Fibroblast of the aortic adventitia (primary cell): ENCODE measurements around the gene UNC13A. TPM values are rescaled to one million over a fixed set of nuclear protein-coding genes. Genes with fewer than 3 reads are reported as not detected.

ENCODE experiments used
- DNase-seq: peaks from one replicate; pipeline ENCODE4 v3.0.0-alpha.2; 2010; ENCODE audit warnings: low read depth
- H3K4me3 ChIP-seq: 2 replicates; pipeline ENCODE4 v1.5.1; 2011; ENCODE audit warnings: low read depth, mild to moderate bottlenecking, control low read depth, low read length, moderate library complexity
- total RNA-seq: library from RNA; depleted of rRNA; stranded (reverse); fragments of >200 nt; gene quantifications from 2 replicates; pipeline ENCODE4 v1.2.3, GENCODE V29; 2012; ENCODE audit warnings: low replicate concordance
- TF ChIP-seq, protein P1 (sequence below): IDR thresholded peaks from 2 replicates; pipeline ENCODE4 v1.5.1; 2011; ENCODE audit warnings: mild to moderate bottlenecking, low read length, control low read depth, inconsistent platforms; ENCODE audit not compliant: insufficient read depth

The UNC13A gene
- 0.27 and 0.49 TPM in 2 replicates for total RNA-seq

GRCh38 chr19:17687857-17688784 lies at the start of gene UNC13A:
UNC13A (minus strand) TSS chr19:17688354; CDS start chr19:17688199, 155 bp downstream.
- peak; percentile 35 for DNase-seq
- TF ChIP-seq, protein P1, sequence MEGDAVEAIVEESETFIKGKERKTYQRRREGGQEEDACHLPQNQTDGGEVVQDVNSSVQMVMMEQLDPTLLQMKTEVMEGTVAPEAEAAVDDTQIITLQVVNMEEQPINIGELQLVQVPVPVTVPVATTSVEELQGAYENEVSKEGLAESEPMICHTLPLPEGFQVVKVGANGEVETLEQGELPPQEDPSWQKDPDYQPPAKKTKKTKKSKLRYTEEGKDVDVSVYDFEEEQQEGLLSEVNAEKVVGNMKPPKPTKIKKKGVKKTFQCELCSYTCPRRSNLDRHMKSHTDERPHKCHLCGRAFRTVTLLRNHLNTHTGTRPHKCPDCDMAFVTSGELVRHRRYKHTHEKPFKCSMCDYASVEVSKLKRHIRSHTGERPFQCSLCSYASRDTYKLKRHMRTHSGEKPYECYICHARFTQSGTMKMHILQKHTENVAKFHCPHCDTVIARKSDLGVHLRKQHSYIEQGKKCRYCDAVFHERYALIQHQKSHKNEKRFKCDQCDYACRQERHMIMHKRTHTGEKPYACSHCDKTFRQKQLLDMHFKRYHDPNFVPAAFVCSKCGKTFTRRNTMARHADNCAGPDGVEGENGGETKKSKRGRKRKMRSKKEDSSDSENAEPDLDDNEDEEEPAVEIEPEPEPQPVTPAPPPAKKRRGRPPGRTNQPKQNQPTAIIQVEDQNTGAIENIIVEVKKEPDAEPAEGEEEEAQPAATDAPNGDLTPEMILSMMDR, result no peak
- H3K4me3 ChIP-seq, result peak within 1 kb of the TSS; percentile 53

- TF ChIP-seq, protein P1, result no peak
- no peak overlapping the region for H3K4me3 ChIP-seq
- peak; percentile 14 for DNase-seq
Observed at GRCh38 chr19:17737690-17738153, 49.6 kb upstream of the UNC13A start.

DNA sequence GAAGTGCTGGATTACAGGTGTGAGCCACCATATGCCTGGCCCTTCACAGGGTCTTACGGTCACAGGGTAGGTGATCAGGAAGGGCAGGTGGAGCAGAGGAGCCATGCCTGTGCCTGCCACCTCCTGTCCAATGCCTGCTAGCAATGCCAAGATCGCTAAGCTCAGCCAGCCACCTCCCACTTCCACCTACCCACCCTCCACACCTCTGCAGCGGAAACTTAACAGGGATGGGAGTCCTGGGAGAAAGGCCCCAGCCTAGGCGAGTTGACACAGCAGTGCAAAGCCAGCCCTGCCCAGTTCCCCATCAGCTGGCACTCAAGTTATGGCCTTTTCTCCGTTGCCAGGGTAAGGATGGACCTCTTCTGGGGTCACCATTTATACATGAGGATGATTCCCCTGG lies 47.3 kb upstream of the UNC13A start:
- TF ChIP-seq, protein P1, result no peak
- no peak for DNase-seq
- H3K4me3 ChIP-seq, result no peak overlapping the region

- DNase-seq, result no peak
- no peak overlapping the region for H3K4me3 ChIP-seq
Observed at GRCh38 chr19:17734146-17734545, 46.0 kb upstream of the UNC13A start.

GRCh38 chr19:17733127-17733526 lies 45.0 kb upstream of the UNC13A start:
- TF ChIP-seq, protein P1, result no peak
- no peak overlapping the region for H3K4me3 ChIP-seq
- DNase-seq, result no peak

More at GRCh38 chr19:17734146-17734545, 46.0 kb upstream of the UNC13A start:
- TF ChIP-seq, protein P1, result no peak

DNA sequence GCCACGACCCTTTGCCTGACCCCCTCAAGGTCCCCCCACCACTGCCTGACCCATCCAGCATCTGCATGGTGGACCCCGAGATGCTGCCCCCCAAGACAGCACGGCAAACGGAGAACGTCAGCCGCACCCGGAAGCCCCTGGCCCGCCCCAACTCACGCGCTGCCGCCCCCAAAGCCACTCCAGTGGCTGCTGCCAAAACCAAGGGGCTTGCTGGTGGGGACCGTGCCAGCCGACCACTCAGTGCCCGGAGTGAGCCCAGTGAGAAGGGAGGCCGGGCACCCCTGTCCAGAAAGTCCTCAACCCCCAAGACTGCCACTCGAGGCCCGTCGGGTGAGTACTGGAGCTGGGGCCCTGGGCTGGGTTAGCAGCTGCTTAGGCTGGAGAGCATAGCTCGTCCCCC lies 39.7 kb upstream of the UNC13A start:
- DNase-seq, result no peak

More for the DNA sequence above, 39.7 kb upstream of the UNC13A start:
- TF ChIP-seq, protein P1, result no peak
- no peak overlapping the region for H3K4me3 ChIP-seq
